Gastrocnemius medialis (tissue), 4 donors: ENCODE measurements around the gene CENPH.

Source experiments
- CTCF ChIP-seq, 5 experiments: fragments of 450-650 bp in 3 of 5; fragments of 200-600 bp in 2 of 5; sonication (generic) in 2 of 5; IDR thresholded peaks in 4 of 5; conservative IDR thresholded peaks in 1 of 5; 1 replicate in 4 of 5; 2 replicates in 1 of 5; pipeline ENCODE4 v1.5.1; 2016 to 2019; ENCODE audit warnings: antibody characterized with exemption in 5 of 5, mild to moderate bottlenecking in 3 of 5, moderate library complexity in 3 of 5
- POLR2A ChIP-seq, 2 donors: fragments of 450-650 bp; IDR thresholded peaks; one replicate each; pipeline ENCODE4 v1.6.1; 2017; ENCODE audit warnings: antibody characterized with exemption in 2 of 2, mild to moderate bottlenecking in 2 of 2, moderate library complexity in 2 of 2

- no peak for TF ChIP-seq CTCF (IDR thresholded peaks at IDR 0.05 in 4 of 5, conservative IDR thresholded peaks at IDR 0.05 in 1 of 5)
- no peak for TF ChIP-seq POLR2A (IDR thresholded peaks at IDR 0.05)
Observed at GRCh38 chr5:69158039-69158438, 31.3 kb upstream of the CENPH start.
